T-cell (primary cell): ENCODE results near the gene ZNF26. TPM values are rescaled to one million over a fixed set of nuclear protein-coding genes. Genes with fewer than 3 reads are reported as not detected.

Experiments used
- ATAC-seq, 4 experiments: fragments of 200-7000 bp in 3 of 4; fragments of 150-1000 bp in 1 of 4; cut with Tn5 transposase; replicated peaks in 1 of 4; 1 replicate in 3 of 4; 2 replicates in 1 of 4; pipeline ENCODE4 v1.10.0; 2021; ENCODE audit warnings: moderate library complexity in 3 of 4, mild to moderate bottlenecking in 2 of 4, moderate number of reproducible peaks in 1 of 4
- CTCF ChIA-PET, 2 donors: fragments of 300-600 bp; sonication (Branson Sonifier 250); formaldehyde crosslinking; loops; one replicate each; lab custom pipeline; 2022; ENCODE audit warnings: antibody characterized with exemption in 2 of 2; lab: Charles Lee
- POLR2A ChIA-PET, 2 donors: fragments of 300-600 bp; sonication (Branson Sonifier 250); formaldehyde crosslinking; loops; one replicate each; lab custom pipeline; 2022; ENCODE audit warnings: antibody characterized with exemption in 2 of 2; lab: Charles Lee
- DNase-seq, 35 experiments: peaks; one replicate each; pipeline versions ENCODE4 v3.0.0 to v3.0.0-alpha.2; 2013 to 2023
- H3K27ac ChIP-seq: one replicate; pipeline ENCODE4 v1.5.1; 2013; ENCODE audit warnings: low read length
- H3K27me3 ChIP-seq, 2 experiments: replicated peaks in 1 of 2; 1 replicate in 1 of 2; 2 replicates in 1 of 2; pipeline versions ENCODE4 v1.6.1 to v1.7.0; 2013; ENCODE audit warnings: low read length in 1 of 2, mixed read lengths in 1 of 2; ENCODE audit not compliant: control insufficient read depth in 2 of 2, insufficient read depth in 2 of 2; ENCODE audit errors: extremely low read depth in 1 of 2
- H3K36me3 ChIP-seq, 2 donors: 1 replicate in 1 of 2; 2 replicates in 1 of 2; pipeline versions ENCODE4 v1.6.1 to v1.7.0; 2013; ENCODE audit warnings: low read length in 1 of 2; ENCODE audit not compliant: control insufficient read depth in 2 of 2, insufficient read depth in 1 of 2; ENCODE audit errors: extremely low read depth in 1 of 2
- H3K4me1 ChIP-seq, 2 experiments: 1 replicate in 1 of 2; 2 replicates in 1 of 2; pipeline versions ENCODE4 v1.6.1 to v1.7.0; 2013; ENCODE audit warnings: low read length in 2 of 2, mixed read lengths in 1 of 2; ENCODE audit not compliant: insufficient read depth in 2 of 2, control insufficient read depth in 1 of 2; ENCODE audit errors: extremely low read depth in 1 of 2
- H3K4me3 ChIP-seq, 2 donors: 1 replicate in 1 of 2; 2 replicates in 1 of 2; pipeline versions ENCODE4 v1.5.1 to v1.7.0; 2013; ENCODE audit warnings: mild to moderate bottlenecking in 2 of 2, low read length in 1 of 2, moderate library complexity in 1 of 2; ENCODE audit not compliant: control insufficient read depth in 1 of 2; ENCODE audit errors: extremely low read depth in 1 of 2
- H3K9me3 ChIP-seq: 2 replicates; pipeline ENCODE4 v1.7.0; 2013
- H3K27ac Mint-ChIP-seq, 2 donors: one replicate each; pipeline ENCODE4 v1.8.0; 2020 to 2021; ENCODE audit warnings: mild to moderate bottlenecking in 2 of 2, mixed read lengths in 2 of 2
- H3K27me3 Mint-ChIP-seq, 2 donors: one replicate each; pipeline ENCODE4 v1.8.0; 2021 to 2022; ENCODE audit warnings: mixed read lengths in 2 of 2
- H3K36me3 Mint-ChIP-seq: one replicate; pipeline ENCODE4 v1.8.0; 2021; ENCODE audit warnings: mixed read lengths
- H3K4me1 Mint-ChIP-seq, 3 donors: one replicate each; pipeline ENCODE4 v1.8.0; 2020 to 2022; ENCODE audit warnings: mixed read lengths in 3 of 3, mild to moderate bottlenecking in 1 of 3
- H3K4me3 Mint-ChIP-seq, 3 donors: one replicate each; pipeline ENCODE4 v1.8.0; 2020 to 2022; ENCODE audit warnings: mild to moderate bottlenecking in 3 of 3, mixed read lengths in 3 of 3, moderate library complexity in 3 of 3
- H3K9me3 Mint-ChIP-seq, 3 donors: one replicate each; pipeline ENCODE4 v1.8.0; 2020 to 2022; ENCODE audit warnings: mixed read lengths in 3 of 3
- WGBS: methylation state at CpG from one replicate; pipeline ENCODE4 v1.1.5; 2013; ENCODE audit warnings: missing lambda C conversion rate; ENCODE audit not compliant: insufficient coverage; 5-methylcytosine and 5-hydroxymethylcytosine counted together
- total RNA-seq, 35 experiments: library from RNA in 6 of 35; stranded (reverse) in 6 of 35; fragments of 120-200 nt in 1 of 35; gene quantifications; one replicate each; pipeline versions ENCODE4 v1.2.1 to v1.2.4 and lab custom pipeline; 2013 to 2026

The ZNF26 gene
- total RNA-seq, 5 donors from 2014 or later (not counting 1 experiment from before 2014, with no cell fraction given): 29.2 to 37.2 (median 32.7) TPM

GRCh38 chr12:132949936-132950837, 36.0 kb upstream of the ZNF26 start:
- ChIA-PET POLR2A (no interaction called here), CTCF (no interaction called here)
- Histone ChIP-seq H3K4me3 (no peak overlapping the region), H3K27ac (no peak overlapping the region), H3K27me3 (no peaks in the 10 kb centered on the region), H3K4me1 (peaks cover 0 to 9% of the 10 kb centered on the region in 2 experiments), H3K36me3 (peaks cover 14 to 26% of the 10 kb centered on the region in 2 donors), H3K9me3 (peaks cover 8% of the 10 kb centered on the region)
- no peak for ATAC-seq
- Mint-ChIP-seq H3K36me3 (peaks cover 37% of the 10 kb centered on the region), H3K27me3 (no peaks in the 10 kb centered on the region), H3K4me1 (peaks cover 18 to 23% (median 19%) of the 10 kb centered on the region in 3 donors), H3K27ac (no peak overlapping the region), H3K9me3 (peaks cover 4 to 17% (median 12%) of the 10 kb centered on the region in 3 donors), H3K4me3 (no peak overlapping the region)
- DNase-seq: no peak
- 98% methylated on average over 27 of the region's 30 CpGs for WGBS

DNA sequence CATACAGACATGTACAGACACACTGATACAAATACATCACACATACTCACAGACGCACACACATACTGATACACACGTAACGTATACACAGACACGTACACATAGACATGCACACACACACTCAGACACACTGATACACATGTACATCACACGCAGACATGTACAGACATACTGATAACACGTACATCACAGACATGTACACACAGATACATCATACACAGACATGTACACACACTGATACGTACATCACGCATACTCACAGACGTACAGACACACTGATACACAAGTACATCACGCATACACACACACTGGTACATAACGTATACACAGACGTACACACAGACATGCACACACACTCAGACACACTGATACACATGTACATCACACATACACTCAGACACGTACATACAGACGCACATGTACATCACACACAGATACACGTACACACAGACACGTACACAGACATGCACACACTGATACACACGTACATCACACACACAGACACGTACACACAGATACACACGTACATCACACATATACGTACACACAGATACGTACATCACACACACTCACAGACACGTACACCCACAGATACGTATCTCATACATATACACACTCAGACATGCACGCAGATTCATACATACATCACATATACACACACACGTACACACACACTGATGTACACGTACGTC, 35.2 kb upstream of the ZNF26 start:
- Mint-ChIP-seq H3K27ac (no peak overlapping the region), H3K27me3 (no peaks in the 10 kb centered on the region), H3K4me1 (peaks cover 22 to 27% (median 23%) of the 10 kb centered on the region in 3 donors), H3K9me3 (peaks cover 3 to 12% (median 9%) of the 10 kb centered on the region in 3 donors), H3K4me3 (no peak overlapping the region), H3K36me3 (peaks cover 31% of the 10 kb centered on the region)
- no peak overlapping the region for H3K27ac ChIP-seq
- ChIA-PET CTCF (no interaction called here), POLR2A (no interaction called here)
- peaks cover 8% of the 10 kb centered on the region for H3K9me3 ChIP-seq
- peaks cover 12 to 18% of the 10 kb centered on the region in 2 donors for H3K36me3 ChIP-seq
- 97% methylated on average over 27 of the region's 27 CpGs for WGBS
- ATAC-seq (no peak), DNase-seq (no peak)
- H3K27me3 ChIP-seq: no peaks in the 10 kb centered on the region
- H3K4me3 ChIP-seq: no peak overlapping the region
- peaks cover 0 to 15% of the 10 kb centered on the region in 2 experiments for H3K4me1 ChIP-seq

- no peak overlapping the region for H3K4me3 Mint-ChIP-seq
- DNase-seq: no peak
- CTCF ChIA-PET: no interaction called here
- peaks cover 26 to 33% (median 28%) of the 10 kb centered on the region in 3 donors for H3K4me1 Mint-ChIP-seq
- H3K27ac Mint-ChIP-seq: no peak overlapping the region
- Histone ChIP-seq H3K27me3 (no peaks in the 10 kb centered on the region), H3K4me1 (peaks cover 0 to 18% of the 10 kb centered on the region in 2 experiments), H3K27ac (no peak overlapping the region), H3K9me3 (peaks cover 5% of the 10 kb centered on the region), H3K36me3 (peaks cover 8 to 17% of the 10 kb centered on the region in 2 donors), H3K4me3 (no peak overlapping the region)
- peaks cover 28% of the 10 kb centered on the region for H3K36me3 Mint-ChIP-seq
- ATAC-seq: no peak
- WGBS: 99% methylated on average over 8 of the region's 8 CpGs
- POLR2A ChIA-PET: no interaction called here
- no peaks in the 10 kb centered on the region for H3K27me3 Mint-ChIP-seq
- H3K9me3 Mint-ChIP-seq: peaks cover 0 to 9% (median 9%) of the 10 kb centered on the region in 3 donors
These were observed 34.5 kb upstream of the ZNF26 start for GRCh38 chr12:132951649-132952048.

DNA sequence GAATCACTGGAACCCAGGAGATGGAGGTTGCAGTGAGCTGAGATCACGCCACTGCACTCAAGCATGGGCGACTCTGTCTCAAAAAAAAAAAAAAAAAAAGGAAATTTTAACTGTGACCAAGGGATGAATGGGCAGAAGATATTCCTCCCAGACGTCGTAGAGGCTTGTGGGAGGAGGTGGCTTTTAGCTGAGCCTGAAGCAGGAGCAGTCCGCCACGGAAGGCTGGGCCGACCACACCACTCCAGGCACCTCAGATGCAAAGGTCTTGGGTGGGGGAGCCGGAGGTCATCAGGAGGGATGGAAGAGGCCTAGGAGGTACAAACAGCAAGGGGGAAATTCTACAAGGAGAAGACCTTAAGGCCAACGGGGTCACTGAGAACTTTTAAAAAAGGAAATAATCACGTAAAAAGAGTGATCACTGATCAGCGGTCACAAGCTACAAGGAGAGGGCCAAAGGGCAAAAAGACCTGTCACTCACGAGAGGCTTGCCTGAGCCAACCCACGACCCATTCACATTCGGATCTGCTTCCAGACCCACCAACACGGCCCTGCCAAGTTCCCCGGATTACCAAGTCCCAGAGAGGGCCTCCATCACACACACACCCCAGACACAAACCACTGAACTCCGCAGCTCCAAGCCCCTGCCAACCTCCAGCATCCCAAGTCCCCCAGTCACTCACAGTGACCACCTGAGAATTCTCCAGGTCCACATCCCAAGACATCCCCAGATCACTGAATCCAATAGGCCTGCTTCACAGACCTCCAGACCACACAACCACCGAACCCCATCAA, 33.6 kb upstream of the ZNF26 start:
- Histone ChIP-seq H3K36me3 (peaks cover 6 to 17% of the 10 kb centered on the region in 2 donors), H3K27me3 (no peaks in the 10 kb centered on the region), H3K27ac (no peak overlapping the region), H3K9me3 (peaks cover 5% of the 10 kb centered on the region), H3K4me1 (peaks cover 0 to 27% of the 10 kb centered on the region in 2 experiments), H3K4me3 (peak overlapping the region in 1 of 2 donors; percentile 3)
- no peak for ATAC-seq
- Mint-ChIP-seq H3K4me1 (peaks cover 30 to 36% (median 35%) of the 10 kb centered on the region in 3 donors), H3K4me3 (no peak overlapping the region), H3K36me3 (peaks cover 28% of the 10 kb centered on the region), H3K27ac (no peak overlapping the region), H3K27me3 (no peaks in the 10 kb centered on the region), H3K9me3 (peaks cover 0 to 9% (median 9%) of the 10 kb centered on the region in 3 donors)
- DNase-seq: no peak
- 96% methylated on average over 16 of the region's 18 CpGs for WGBS
- POLR2A ChIA-PET: no interaction called here
- CTCF ChIA-PET: interaction anchor here in 1 of 2 donors (0.7 kb wide), 1 partner anchor 343 kb away, joined by 9 read pairs; no protein-coding TSS in a partner anchor

DNA sequence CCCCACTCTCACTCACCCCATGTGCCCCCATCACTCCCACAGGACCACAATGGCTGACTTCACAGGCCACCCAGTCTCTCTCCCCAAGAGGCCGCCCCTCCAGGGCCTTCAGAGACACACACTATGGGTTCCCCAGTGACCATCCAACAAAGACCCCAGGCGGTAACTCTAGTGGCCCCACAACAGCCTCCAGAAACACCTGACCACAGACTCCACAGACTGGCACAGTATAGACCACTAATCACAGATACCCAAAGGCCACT, 33.1 kb upstream of the ZNF26 start:
- no peak overlapping the region for H3K4me3 Mint-ChIP-seq
- Histone ChIP-seq H3K4me1 (peaks cover 0 to 28% of the 10 kb centered on the region in 2 experiments), H3K27ac (no peak overlapping the region), H3K4me3 (no peak overlapping the region), H3K27me3 (no peaks in the 10 kb centered on the region), H3K36me3 (peaks cover 5 to 12% of the 10 kb centered on the region in 2 donors), H3K9me3 (peaks cover 5% of the 10 kb centered on the region)
- WGBS: 100% methylated on average over 2 of the region's 2 CpGs
- CTCF ChIA-PET: no interaction called here
- POLR2A ChIA-PET: no interaction called here
- ATAC-seq: no peak
- H3K36me3 Mint-ChIP-seq: peaks cover 24% of the 10 kb centered on the region
- no peaks in the 10 kb centered on the region for H3K27me3 Mint-ChIP-seq
- H3K9me3 Mint-ChIP-seq: peaks cover 0 to 9% (median 7%) of the 10 kb centered on the region in 3 donors
- DNase-seq: no peak
- H3K4me1 Mint-ChIP-seq: peaks cover 30 to 36% (median 35%) of the 10 kb centered on the region in 3 donors
- H3K27ac Mint-ChIP-seq: no peak overlapping the region

DNA sequence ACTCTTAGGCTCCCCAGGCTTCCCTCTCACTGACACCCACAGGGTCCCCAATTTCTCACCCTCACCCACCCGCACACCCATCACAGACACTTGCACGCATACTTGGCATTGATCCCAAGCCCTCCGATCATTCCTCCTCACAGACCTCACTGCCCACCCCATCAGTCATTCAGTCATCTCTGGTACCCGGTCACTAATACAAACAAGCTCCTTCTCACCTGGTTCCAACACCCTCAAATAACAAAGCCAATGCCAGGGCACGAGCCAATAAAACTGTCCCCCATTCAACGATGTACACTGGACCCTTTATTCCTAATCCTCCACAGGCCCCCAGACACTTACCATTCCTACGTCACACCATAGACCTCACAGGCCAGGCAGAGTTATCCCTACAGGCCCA, 32.4 kb upstream of the ZNF26 start:
- CTCF ChIA-PET: no interaction called here
- WGBS: 95% methylated on average over 7 of the region's 7 CpGs
- H3K27ac Mint-ChIP-seq: peak overlapping the region in 1 of 2 donors; percentile 71

More for the DNA sequence above, 32.4 kb upstream of the ZNF26 start:
- POLR2A ChIA-PET: no interaction called here
- peaks cover 0 to 9% (median 3%) of the 10 kb centered on the region in 3 donors for H3K9me3 Mint-ChIP-seq
- peaks cover 18% of the 10 kb centered on the region for H3K36me3 Mint-ChIP-seq
- DNase-seq (no peak), ATAC-seq (no peak)
- Histone ChIP-seq H3K4me3 (no peak overlapping the region), H3K4me1 (peaks cover 0 to 28% of the 10 kb centered on the region in 2 experiments), H3K27ac (no peak overlapping the region), H3K36me3 (peaks cover 2 to 7% of the 10 kb centered on the region in 2 donors), H3K27me3 (no peaks in the 10 kb centered on the region), H3K9me3 (peaks cover 4% of the 10 kb centered on the region)
- H3K27me3 Mint-ChIP-seq: no peaks in the 10 kb centered on the region
- H3K4me3 Mint-ChIP-seq: peak overlapping the region in 2 of 3 donors; percentile 13 to 97
- peaks cover 30 to 36% (median 35%) of the 10 kb centered on the region in 3 donors for H3K4me1 Mint-ChIP-seq
